ENCODE results near the gene PRRT2. TPM values are rescaled to one million over a fixed set of nuclear protein-coding genes. Genes with fewer than 3 reads are reported as not detected.

The PRRT2 gene
- total RNA-seq, 1 experiment from 2014 or later: 3.9 TPM

DNA sequence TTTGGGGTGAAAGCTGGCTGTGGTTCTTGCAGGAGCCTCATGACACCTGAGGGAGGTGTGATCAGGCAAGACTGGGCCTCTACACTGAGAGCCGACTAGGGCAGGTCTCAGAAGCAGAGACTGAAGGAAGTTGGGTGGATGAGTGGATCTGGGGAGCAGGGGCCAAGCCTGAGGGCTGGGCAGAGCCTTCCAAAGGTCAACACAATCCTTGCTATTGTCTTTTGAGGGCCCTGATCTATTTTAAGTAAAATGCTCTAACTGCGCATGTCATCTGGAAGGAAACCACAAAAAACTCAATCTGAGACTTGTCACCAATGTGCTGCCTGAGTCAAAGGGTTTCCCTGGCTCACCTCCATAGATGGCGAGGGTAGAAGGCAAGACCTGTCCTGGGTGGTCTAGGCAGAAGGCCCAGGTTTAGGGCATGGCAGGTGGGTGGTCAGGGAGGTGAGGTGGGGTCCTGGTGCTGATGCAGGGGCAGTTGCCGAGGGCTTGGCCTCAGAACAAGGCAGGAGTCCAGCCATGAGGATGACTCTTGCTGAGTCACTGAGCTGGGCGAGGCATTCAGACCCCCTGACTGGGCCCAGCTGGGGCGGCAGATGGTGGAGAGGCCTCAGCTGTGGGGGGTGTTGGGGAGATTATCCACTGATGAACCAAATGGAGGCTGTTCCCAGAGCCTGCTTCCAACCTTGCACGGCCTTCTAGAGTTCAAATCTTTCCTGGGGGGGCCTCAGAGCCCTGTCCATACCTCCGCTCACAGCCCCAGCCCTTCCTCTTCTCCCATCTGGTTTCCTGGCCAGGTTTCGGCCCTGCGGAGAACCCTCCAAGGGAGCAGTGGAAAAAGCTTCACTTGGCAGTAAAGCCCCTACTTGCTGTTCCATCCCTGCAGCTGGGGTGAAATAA, 13.4 kb downstream of the PRRT2 start:
- Histone ChIP-seq H3K9me3 (no peaks in the 10 kb centered on the region), H3K27me3 (replicated peaks; ENCODE audit: control insufficient read depth, insufficient read depth, low read length) (no peaks in the 10 kb centered on the region), H3K4me1 (peaks cover 53% of the 10 kb centered on the region), H3K36me3 (ENCODE audit: control insufficient read depth, insufficient read depth, low read length) (no peaks in the 10 kb centered on the region), H3K4me3 (ENCODE audit: low read depth, low read length) (no peak overlapping the region)
- BruUV-seq (replicated peaks): no TSS peak
- H3K27ac Mint-ChIP-seq (ENCODE audit: unreplicated experiment): peak overlapping the region; percentile 53
- peaks cover 21% of the 10 kb centered on the region for H3K4me1 Mint-ChIP-seq (ENCODE audit: low read depth, unreplicated experiment)
- TF ChIP-seq CTCF (IDR thresholded peaks at IDR 0.05; ENCODE audit: insufficient read depth in 1 of 2, low read depth in 1 of 2, low read length in 1 of 2, severe bottlenecking in 1 of 2, unreplicated experiment in 1 of 2): no peak
- DNase-seq: no peak
- no peaks in the 10 kb centered on the region for H3K9me3 Mint-ChIP-seq (ENCODE audit: unreplicated experiment)
- intact Hi-C loops (cut with micrococcal nuclease; ENCODE audit: unreplicated experiment): no loop called here
- H3K4me3 Mint-ChIP-seq (ENCODE audit: unreplicated experiment): no peak overlapping the region
- H3K27me3 Mint-ChIP-seq (ENCODE audit: insufficient read depth, unreplicated experiment): no peaks in the 10 kb centered on the region
- H3K36me3 Mint-ChIP-seq (ENCODE audit: insufficient read depth, unreplicated experiment): peaks cover 27% of the 10 kb centered on the region
- ChIA-PET POLR2A (no interaction called here), CTCF (interaction anchor here (1.5 to 1.9 kb wide), 2 partner anchors 9 to 23 kb away, joined by 3 to 7 read pairs; partner anchors contain the start of gene PAGR1)

- no peak overlapping the region for H3K4me3 Mint-ChIP-seq (ENCODE audit: unreplicated experiment)
- intact Hi-C loops (cut with micrococcal nuclease; ENCODE audit: unreplicated experiment): no loop called here
- DNase-seq: no peak
- TF ChIP-seq CTCF (IDR thresholded peaks at IDR 0.05; ENCODE audit: insufficient read depth in 1 of 2, low read depth in 1 of 2, low read length in 1 of 2, severe bottlenecking in 1 of 2, unreplicated experiment in 1 of 2): no peak
- H3K9me3 Mint-ChIP-seq (ENCODE audit: unreplicated experiment): no peaks in the 10 kb centered on the region
- H3K4me1 ChIP-seq: peaks cover 54% of the 10 kb centered on the region
- ChIA-PET POLR2A (no interaction called here), CTCF (interaction anchor here (1.0 to 1.5 kb wide), 2 partner anchors 17 to 23 kb away, joined by 3 to 7 read pairs; no protein-coding TSS in a partner anchor)
- H3K9me3 ChIP-seq: no peaks in the 10 kb centered on the region
- H3K36me3 ChIP-seq (ENCODE audit: control insufficient read depth, insufficient read depth, low read length): no peaks in the 10 kb centered on the region
- H3K27me3 Mint-ChIP-seq (ENCODE audit: insufficient read depth, unreplicated experiment): no peaks in the 10 kb centered on the region
- BruUV-seq (replicated peaks): no TSS peak
- peaks cover 22% of the 10 kb centered on the region for H3K36me3 Mint-ChIP-seq (ENCODE audit: insufficient read depth, unreplicated experiment)
- no peaks in the 10 kb centered on the region for H3K27me3 ChIP-seq (replicated peaks; ENCODE audit: control insufficient read depth, insufficient read depth, low read length)
- peak overlapping the region; percentile 83 for H3K27ac Mint-ChIP-seq (ENCODE audit: unreplicated experiment)
- no peak overlapping the region for H3K4me3 ChIP-seq (ENCODE audit: low read depth, low read length)
- peaks cover 27% of the 10 kb centered on the region for H3K4me1 Mint-ChIP-seq (ENCODE audit: low read depth, unreplicated experiment)
These were observed 14.3 kb downstream of the PRRT2 start for GRCh38 chr16:29826342-29826695.

DNA sequence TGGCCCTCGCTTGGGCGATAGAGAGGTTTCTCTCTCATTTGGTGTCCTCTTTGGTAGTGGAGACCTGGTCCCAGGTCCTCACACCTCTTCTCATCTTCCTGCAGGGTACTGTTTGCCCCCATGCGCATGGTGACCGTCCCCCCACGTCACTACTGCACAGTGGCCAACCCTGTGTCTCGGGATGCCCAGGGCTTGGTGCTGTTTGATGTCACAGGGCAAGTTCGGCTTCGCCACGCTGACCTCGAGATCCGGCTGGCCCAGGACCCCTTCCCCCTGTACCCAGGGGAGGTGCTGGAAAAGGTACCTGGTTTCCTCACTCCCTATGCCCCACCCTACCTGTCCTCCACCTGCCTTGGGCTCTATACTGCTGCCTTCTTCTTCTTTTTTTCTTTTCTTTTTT, 18.8 kb downstream of the PRRT2 start:
- POLR2A ChIA-PET: no interaction called here
- CTCF ChIA-PET: no interaction called here
- no peaks in the 10 kb centered on the region for H3K27me3 Mint-ChIP-seq (ENCODE audit: insufficient read depth, unreplicated experiment)
- H3K27ac Mint-ChIP-seq (ENCODE audit: unreplicated experiment): peak overlapping the region; percentile 89
- Histone ChIP-seq H3K9me3 (no peaks in the 10 kb centered on the region), H3K4me1 (peaks cover 37% of the 10 kb centered on the region), H3K4me3 (ENCODE audit: low read depth, low read length) (no peak overlapping the region), H3K36me3 (ENCODE audit: control insufficient read depth, insufficient read depth, low read length) (0 out of 2 replicates have a peak, but pooled peaks cover 2% of the 10 kb centered on the region), H3K27me3 (replicated peaks; ENCODE audit: control insufficient read depth, insufficient read depth, low read length) (no peaks in the 10 kb centered on the region)
- BruUV-seq (replicated peaks): no TSS peak
- peak overlapping the region; percentile 59 for H3K4me3 Mint-ChIP-seq (ENCODE audit: unreplicated experiment)
- no peak for TF ChIP-seq CTCF (IDR thresholded peaks at IDR 0.05; ENCODE audit: insufficient read depth in 1 of 2, low read depth in 1 of 2, low read length in 1 of 2, severe bottlenecking in 1 of 2, unreplicated experiment in 1 of 2)
- no peaks in the 10 kb centered on the region for H3K9me3 Mint-ChIP-seq (ENCODE audit: unreplicated experiment)
- no peak for DNase-seq
- H3K4me1 Mint-ChIP-seq (ENCODE audit: low read depth, unreplicated experiment): peaks cover 20% of the 10 kb centered on the region
- peaks cover 24% of the 10 kb centered on the region for H3K36me3 Mint-ChIP-seq (ENCODE audit: insufficient read depth, unreplicated experiment)
- intact Hi-C loops (cut with micrococcal nuclease; ENCODE audit: unreplicated experiment): no loop called here
